IMR-90 (cell line): ENCODE results near the gene WDR70. TPM values are rescaled to one million over a fixed set of nuclear protein-coding genes. Genes with fewer than 3 reads are reported as not detected.

Experiments
- ATAC-seq: fragments of 200-7000 bp; cut with Tn5 transposase; 2 replicates; pipeline ENCODE4 v1.9.1; 2020; ENCODE audit warnings: low read depth, mild to moderate bottlenecking, moderate library complexity
- BruUV-seq: library from RNA; stranded (reverse); fragments of 400-500 nt; replicated peaks from 2 replicates; lab custom pipeline; 2021; lab: Mats Ljungman, UMichigan
- CTCF ChIA-PET: fragments of 300-600 bp; formaldehyde crosslinking; extraction: SDS; loops from one replicate; lab custom pipeline; 2021; ENCODE audit warnings: antibody characterized with exemption; lab: Yijun Ruan, JAX
- POLR2A ChIA-PET: fragments of 300-600 bp; sonication (Branson Sonifier 250); formaldehyde crosslinking; loops from one replicate; lab custom pipeline; 2022; ENCODE audit warnings: antibody characterized with exemption; ENCODE audit not compliant: unreplicated experiment; lab: Charles Lee
- DNase-seq: peaks from one replicate; pipeline ENCODE4 v3.0.0; 2013
- H2AFZ ChIP-seq: replicated peaks from 2 replicates; pipeline ENCODE3; 2013; ENCODE audit warnings: low read length, mild to moderate bottlenecking; ENCODE audit not compliant: poor library complexity
- H2AK5ac ChIP-seq: 2 replicates; pipeline ENCODE4 v1.6.1; 2013; ENCODE audit warnings: low read depth, low read length, inconsistent platforms
- H2AK9ac ChIP-seq: replicated peaks from 2 replicates; pipeline ENCODE3; 2013; ENCODE audit warnings: mild to moderate bottlenecking, low read depth, low read length, moderate library complexity; ENCODE audit not compliant: poor library complexity
- H2BK120ac ChIP-seq: 2 replicates; pipeline ENCODE4 v1.6.1; 2013; ENCODE audit warnings: low read depth, low read length, inconsistent platforms
- H2BK15ac ChIP-seq: 3 replicates; pipeline ENCODE4 v1.6.1; 2013; ENCODE audit warnings: low read depth, low read length, inconsistent platforms
- H2BK20ac ChIP-seq: 2 replicates; pipeline ENCODE4 v1.6.1; 2013; ENCODE audit warnings: low read depth, mild to moderate bottlenecking, inconsistent platforms, low read length, moderate library complexity
- H2BK5ac ChIP-seq: 2 replicates; pipeline ENCODE4 v1.6.1; 2013; ENCODE audit warnings: mild to moderate bottlenecking, low read depth, low read length, inconsistent platforms; ENCODE audit not compliant: poor library complexity, severe bottlenecking
- H3K14ac ChIP-seq: replicated peaks from 2 replicates; pipeline ENCODE4 v1.6.1; 2013; ENCODE audit warnings: low read depth, low read length, inconsistent platforms
- H3K18ac ChIP-seq: 2 replicates; pipeline ENCODE4 v1.6.1; 2013; ENCODE audit warnings: low read depth, low read length, control low read depth
- H3K23ac ChIP-seq: 2 replicates; pipeline ENCODE4 v1.6.1; 2013; ENCODE audit warnings: low read depth, low read length, inconsistent platforms
- H3K27ac ChIP-seq: 2 replicates; pipeline ENCODE4 v1.5.1; 2013; ENCODE audit warnings: mild to moderate bottlenecking, control low read depth, low read length; ENCODE audit not compliant: insufficient read depth
- H3K27me3 ChIP-seq: 2 replicates; pipeline ENCODE4 v1.6.1; 2013; ENCODE audit warnings: low read length; ENCODE audit not compliant: control insufficient read depth, insufficient read depth
- H3K36me3 ChIP-seq: 2 replicates; pipeline ENCODE4 v1.6.1; 2013; ENCODE audit warnings: low read length, mixed read lengths; ENCODE audit not compliant: control insufficient read depth, insufficient read depth
- H3K4ac ChIP-seq: 2 replicates; pipeline ENCODE4 v1.6.1; 2013; ENCODE audit warnings: low read depth, low read length, inconsistent platforms
- H3K4me1 ChIP-seq: 2 replicates; pipeline ENCODE4 v1.6.1; 2013; ENCODE audit warnings: low read length, mixed read lengths; ENCODE audit not compliant: control insufficient read depth, insufficient read depth
- H3K4me2 ChIP-seq: 2 replicates; pipeline ENCODE4 v1.6.1; 2013; ENCODE audit warnings: low read depth, mild to moderate bottlenecking, control low read depth, low read length, moderate library complexity
- H3K4me3 ChIP-seq: 2 replicates; pipeline ENCODE4 v1.5.1; 2013; ENCODE audit warnings: low read depth, mild to moderate bottlenecking, control low read depth, low read length, moderate library complexity; ENCODE audit not compliant: insufficient read depth
- H3K56ac ChIP-seq: 2 replicates; pipeline ENCODE4 v1.6.1; 2013; ENCODE audit warnings: low read length, inconsistent platforms; ENCODE audit not compliant: insufficient read depth; ENCODE audit errors: extremely low read depth
- H3K79me1 ChIP-seq, 2 experiments: 2 replicates each; pipeline ENCODE4 v1.6.1; 2013; ENCODE audit warnings: low read length in 2 of 2, inconsistent platforms in 1 of 2, low read depth in 1 of 2
- H3K9ac ChIP-seq: 2 replicates; pipeline ENCODE4 v1.6.1; 2013; ENCODE audit warnings: low read depth, low read length, control low read depth
- H3K9me1 ChIP-seq: 2 replicates; pipeline ENCODE4 v1.6.1; 2013; ENCODE audit warnings: low read length, inconsistent platforms; ENCODE audit not compliant: insufficient read depth
- H3K9me3 ChIP-seq: 2 replicates; pipeline ENCODE4 v1.6.1; 2013; ENCODE audit warnings: low read length; ENCODE audit not compliant: control insufficient read depth, insufficient read depth
- H4K20me1 ChIP-seq: 2 replicates; pipeline ENCODE4 v1.6.1; 2013; ENCODE audit warnings: low read length, inconsistent platforms; ENCODE audit not compliant: insufficient read depth
- H4K5ac ChIP-seq: 2 replicates; pipeline ENCODE4 v1.6.1; 2013; ENCODE audit warnings: mild to moderate bottlenecking, low read depth, low read length, control low read depth
- H4K8ac ChIP-seq, 2 experiments: 2 replicates each; pipeline ENCODE4 v1.6.1; 2013; ENCODE audit warnings: low read depth in 2 of 2, low read length in 2 of 2, control low read depth in 1 of 2, inconsistent platforms in 1 of 2
- H4K91ac ChIP-seq: 2 replicates; pipeline ENCODE4 v1.6.1; 2013; ENCODE audit warnings: low read depth, low read length, inconsistent platforms; ENCODE audit not compliant: insufficient read depth
- BHLHE40 ChIP-seq: fragments of 150-350 bp; IDR thresholded peaks from 2 replicates; pipeline ENCODE4 v1.6.1; 2016; ENCODE audit warnings: mild to moderate bottlenecking, low read depth, low read length
- CEBPB ChIP-seq: IDR thresholded peaks from 2 replicates; pipeline ENCODE4 v1.6.1; 2012; ENCODE audit warnings: low read depth, low read length, improper control_type of control experiment
- CTCF ChIP-seq: conservative IDR thresholded peaks from 2 replicates; pipeline ENCODE4 v1.5.1; 2012; ENCODE audit warnings: mild to moderate bottlenecking, low read depth, low read length, improper control_type of control experiment
- ELK1 ChIP-seq: fragments of 150-350 bp; IDR thresholded peaks from 2 replicates; pipeline ENCODE4 v1.6.1; 2016; ENCODE audit warnings: low read depth, mild to moderate bottlenecking, low read length, moderate library complexity, borderline replicate concordance
- MAFK ChIP-seq: IDR thresholded peaks from 2 replicates; pipeline ENCODE4 v1.6.1; 2012; ENCODE audit warnings: low read depth, low read length, improper control_type of control experiment
- MAZ ChIP-seq: IDR thresholded peaks from 2 replicates; pipeline ENCODE4 v1.6.1; 2012; ENCODE audit warnings: low read depth, mild to moderate bottlenecking, low read length, improper control_type of control experiment, moderate library complexity, borderline replicate concordance
- NFE2L2 ChIP-seq: fragments of 150-350 bp; IDR thresholded peaks from 2 replicates; pipeline ENCODE4 v1.6.1; 2016; ENCODE audit warnings: low read depth, mild to moderate bottlenecking, low read length
- POLR2A ChIP-seq: IDR thresholded peaks from 2 replicates; pipeline ENCODE4 v1.6.1; 2012; ENCODE audit warnings: mild to moderate bottlenecking, low read depth, low read length
- RAD21 ChIP-seq: IDR thresholded peaks from 2 replicates; pipeline ENCODE4 v1.6.1; 2012; ENCODE audit warnings: low read length, improper control_type of control experiment
- RCOR1 ChIP-seq: IDR thresholded peaks from 2 replicates; pipeline ENCODE4 v1.6.1; 2012; ENCODE audit warnings: mild to moderate bottlenecking, low read length, improper control_type of control experiment; ENCODE audit not compliant: insufficient replicate concordance
- RFX5 ChIP-seq: IDR thresholded peaks from 2 replicates; pipeline ENCODE4 v1.8.0; 2012; ENCODE audit warnings: low read depth, mild to moderate bottlenecking, low read length, moderate library complexity
- SMC3 ChIP-seq: fragments of 150-350 bp; IDR thresholded peaks from 2 replicates; pipeline ENCODE4 v1.6.1; 2016; ENCODE audit warnings: low read depth, mild to moderate bottlenecking, antibody characterized with exemption, low read length, moderate library complexity
- WGBS, 2 experiments: methylation state at CpG; one replicate each; pipeline versions ENCODE4 v1.1.5 to v1.1.7; 2013; ENCODE audit warnings: missing lambda C conversion rate in 2 of 2; ENCODE audit not compliant: insufficient read length in 1 of 2; ENCODE audit errors: extremely low coverage in 2 of 2; 5-methylcytosine and 5-hydroxymethylcytosine counted together
- dilution Hi-C: fragments of 300-500 bp; cut with HindIII; formaldehyde crosslinking; loops from one replicate; pipeline ENCODE4 v1.14.3; 2018; ENCODE audit warnings: low sequenced_read_pairs; ENCODE audit not compliant: unreplicated experiment
- in situ Hi-C: fragments of 300-500 bp; cut with MboI; formaldehyde crosslinking; loops from 3 replicates; pipeline ENCODE4 v1.14.3; 2019; ENCODE audit warnings: low sequenced_read_pairs, inconsistent platforms, mixed read lengths
- intact Hi-C: fragments of 100-400 bp; cut with micrococcal nuclease; formaldehyde crosslinking; loops from 2 replicates; pipeline ENCODE4 v1.10.0; 2022
- polyA plus RNA-seq, 3 experiments: library from polyadenylated mRNA; depleted of rRNA; stranded (reverse); fragments of >200 nt; gene quantifications; 2 replicates each; pipeline ENCODE4 v1.2.3, GENCODE V29; 2012; ENCODE audit warnings: low replicate concordance in 1 of 3
- total RNA-seq: library from RNA; depleted of rRNA; stranded (reverse); fragments of >200 nt; gene quantifications from 2 replicates; pipeline ENCODE4 v1.2.3, GENCODE V29; 2012

The WDR70 gene
- total and polyA plus RNA-seq, 2 of the 4 experiments (the other 2 are of a cell fraction), result 16.7 to 29.9 TPM

GRCh38 chr5:37757980-37758582 is 379.0 kb downstream of the WDR70 start:
- Histone ChIP-seq H3K4me1 (no peaks in the 10 kb centered on the region), H3K9me1 (no peaks in the 10 kb centered on the region), H2BK120ac (no peak overlapping the region), H3K4me2 (no peak overlapping the region), H2BK20ac (no peak overlapping the region), H3K4ac (no peak overlapping the region), H3K23ac (no peak overlapping the region), H2AFZ (no peak overlapping the region), H4K8ac (no peak overlapping the region), H3K36me3 (no peaks in the 10 kb centered on the region), H3K27ac (no peak overlapping the region), H2AK9ac (no peak overlapping the region), H3K79me1 (no peaks in the 10 kb centered on the region), H3K27me3 (no peaks in the 10 kb centered on the region), H3K14ac (no peak overlapping the region), H3K9me3 (peaks cover 3% of the 10 kb centered on the region; the same call in 1 of the 2 replicates), H3K9ac (no peak overlapping the region), H4K91ac (no peak overlapping the region), H2AK5ac (no peak overlapping the region), H3K18ac (no peak overlapping the region), H4K20me1 (no peaks in the 10 kb centered on the region), H2BK15ac (no peak overlapping the region), H4K5ac (no peak overlapping the region), H2BK5ac (no peak overlapping the region), H3K4me3 (no peak overlapping the region), H3K56ac (no peak overlapping the region)
- POLR2A ChIA-PET, result no interaction called here
- TF ChIP-seq SMC3, result peak; percentile 24; the same call in 1 of the 2 replicates
- TF ChIP-seq CTCF, result peak; percentile 39
- TF ChIP-seq NFE2L2, result no peak
- no peak for TF ChIP-seq POLR2A
- no peak for TF ChIP-seq CEBPB
- TF ChIP-seq MAZ, result no peak
- TF ChIP-seq RFX5, result no peak
- no peak for TF ChIP-seq ELK1
- no peak for TF ChIP-seq MAFK
- no peak for TF ChIP-seq BHLHE40
- TF ChIP-seq RCOR1, result no peak
- TF ChIP-seq RAD21, result peak; percentile 47
- ATAC-seq (no peak), DNase-seq (no peak)
- CTCF ChIA-PET, result no interaction called here
- in situ Hi-C loops, result no loop called here
- dilution Hi-C loops, result no loop called here
- WGBS, 2 experiments, result 96% methylated on average over 4 of the region's 4 CpGs; no CpG with 5 or more reads in 1 of the 2 experiments
- intact Hi-C loops, result loop anchor here (5.0 kb wide), 1 partner anchor 346 kb away; no protein-coding TSS in a partner anchor
- BruUV-seq, result no TSS peak
